ACC112 (cell line): ENCODE measurements around the gene POLD4.
A peak's percentile ranks its signal among the peaks of the same experiment; 100 is the strongest.

Experiments used
- H2AFZ ChIP-seq: fragments of 200-600 bp; sonication (generic); one replicate; pipeline ENCODE4 v1.6.0; 2017; ENCODE audit warnings: antibody characterized with exemption, low read length; ENCODE audit not compliant: unreplicated experiment
- H3K27ac ChIP-seq: fragments of 200-600 bp; sonication (generic); 2 replicates; pipeline ENCODE4 v1.5.1; 2014; ENCODE audit warnings: low read depth, mild to moderate bottlenecking, antibody characterized with exemption, low read length, moderate library complexity
- H3K27me3 ChIP-seq: fragments of 200-600 bp; sonication (generic); 2 replicates; pipeline ENCODE4 v1.6.1; 2014; ENCODE audit warnings: mild to moderate bottlenecking, antibody characterized with exemption, low read length, moderate library complexity, mixed read lengths; ENCODE audit not compliant: insufficient read depth
- H3K36me3 ChIP-seq: fragments of 200-600 bp; sonication (generic); 2 replicates; pipeline ENCODE4 v1.6.1; 2016; ENCODE audit warnings: mild to moderate bottlenecking, antibody characterized with exemption, low read length, moderate library complexity, mixed read lengths; ENCODE audit not compliant: insufficient read depth
- H3K4me1 ChIP-seq: fragments of 200-600 bp; sonication (generic); one replicate; pipeline ENCODE4 v1.6.1; 2016; ENCODE audit warnings: low read length, mixed read lengths; ENCODE audit not compliant: insufficient read depth, unreplicated experiment, control insufficient read depth
- H3K4me3 ChIP-seq: fragments of 200-600 bp; sonication (generic); 2 replicates; pipeline ENCODE4 v1.5.1; 2014; ENCODE audit warnings: mild to moderate bottlenecking, low read depth, low read length
- H3K79me2 ChIP-seq: fragments of 200-600 bp; sonication (generic); one replicate; pipeline ENCODE4 v1.6.0; 2016; ENCODE audit warnings: low read length; ENCODE audit not compliant: control insufficient read depth, unreplicated experiment, insufficient read depth

The POLD4 gene

GRCh38 chr11:67375320-67376055 lies 22.1 kb upstream of the POLD4 start:
- H3K4me3 ChIP-seq: no peak overlapping the region
- no peak overlapping the region for H2AFZ ChIP-seq
- H3K36me3 ChIP-seq: no peaks in the 10 kb centered on the region
- H3K27ac ChIP-seq: peak overlapping the region; percentile 99
- H3K27me3 ChIP-seq: no peaks in the 10 kb centered on the region
- H3K4me1 ChIP-seq: peaks cover 58% of the 10 kb centered on the region
- peaks cover 28% of the 10 kb centered on the region for H3K79me2 ChIP-seq

GRCh38 chr11:67374571-67375281 lies 21.4 kb upstream of the POLD4 start:
- peaks cover 64% of the 10 kb centered on the region for H3K4me1 ChIP-seq
- H3K79me2 ChIP-seq: peaks cover 35% of the 10 kb centered on the region
- peak overlapping the region; percentile 99 for H3K27ac ChIP-seq
- no peaks in the 10 kb centered on the region for H3K27me3 ChIP-seq
- H2AFZ ChIP-seq: no peak overlapping the region
- peak overlapping the region; percentile 95 for H3K4me3 ChIP-seq
- no peaks in the 10 kb centered on the region for H3K36me3 ChIP-seq

GRCh38 chr11:67373648-67374570 lies 20.6 kb upstream of the POLD4 start:
- Histone ChIP-seq H2AFZ (no peak overlapping the region), H3K27me3 (no peaks in the 10 kb centered on the region), H3K4me1 (peaks cover 64% of the 10 kb centered on the region), H3K36me3 (no peaks in the 10 kb centered on the region), H3K79me2 (peaks cover 43% of the 10 kb centered on the region), H3K4me3 (peak overlapping the region; percentile 95), H3K27ac (peak overlapping the region; percentile 99)

- peaks cover 65% of the 10 kb centered on the region for H3K4me1 ChIP-seq
Observed at GRCh38 chr11:67372993-67373647, 19.8 kb upstream of the POLD4 start, which contains the start of gene CLCF1. TSS of gene CLCF1 (minus strand) at chr11:67373598. CDS start at chr11:67373539, 59 bp downstream.

GRCh38 chr11:67372321-67372992 lies 19.1 kb upstream of the POLD4 start:
- no peaks in the 10 kb centered on the region for H3K36me3 ChIP-seq
- H2AFZ ChIP-seq: no peak overlapping the region
- peaks cover 68% of the 10 kb centered on the region for H3K4me1 ChIP-seq
- H3K27me3 ChIP-seq: no peaks in the 10 kb centered on the region
- peaks cover 55% of the 10 kb centered on the region for H3K79me2 ChIP-seq
- H3K4me3 ChIP-seq: peak overlapping the region; percentile 95
- peak overlapping the region; percentile 99 for H3K27ac ChIP-seq

More at GRCh38 chr11:67372993-67373647, 19.8 kb upstream of the POLD4 start, which contains the start of gene CLCF1:
- no peaks in the 10 kb centered on the region for H3K27me3 ChIP-seq
- H3K36me3 ChIP-seq: no peaks in the 10 kb centered on the region
- peaks cover 49% of the 10 kb centered on the region for H3K79me2 ChIP-seq
- H3K4me3 ChIP-seq: peak within 1 kb of the TSS; percentile 95
- H3K27ac ChIP-seq: peak within 1 kb of the TSS; percentile 99
- no peak within 1 kb of the TSS for H2AFZ ChIP-seq

GRCh38 chr11:67371911-67372320 lies 18.6 kb upstream of the POLD4 start:
- Histone ChIP-seq H3K79me2 (peaks cover 60% of the 10 kb centered on the region), H3K4me1 (peaks cover 69% of the 10 kb centered on the region), H3K27me3 (no peaks in the 10 kb centered on the region), H3K4me3 (peak overlapping the region; percentile 95), H2AFZ (no peak overlapping the region), H3K27ac (peak overlapping the region; percentile 58), H3K36me3 (no peaks in the 10 kb centered on the region)

- H3K4me1 ChIP-seq: peaks cover 73% of the 10 kb centered on the region
- peaks cover 66% of the 10 kb centered on the region for H3K79me2 ChIP-seq
- no peak overlapping the region for H2AFZ ChIP-seq
- peak overlapping the region; percentile 95 for H3K4me3 ChIP-seq
- H3K27ac ChIP-seq: peak overlapping the region; percentile 58; the same call in 1 of the 2 replicates
- H3K36me3 ChIP-seq: no peaks in the 10 kb centered on the region
- no peaks in the 10 kb centered on the region for H3K27me3 ChIP-seq
Observed at GRCh38 chr11:67371189-67371910, 18.0 kb upstream of the POLD4 start.

- Histone ChIP-seq H3K36me3 (peaks cover 2% of the 10 kb centered on the region; the same call in 1 of the 2 replicates), H3K79me2 (peaks cover 74% of the 10 kb centered on the region), H3K4me1 (peaks cover 72% of the 10 kb centered on the region), H2AFZ (no peak overlapping the region), H3K4me3 (peak overlapping the region; percentile 95), H3K27me3 (no peaks in the 10 kb centered on the region), H3K27ac (peak overlapping the region; percentile 58; the same call in 1 of the 2 replicates)
Observed at GRCh38 chr11:67370351-67371076, 17.2 kb upstream of the POLD4 start.
